Fibroblast of skin of left quadriceps (primary cell): Measurements from ENCODE around the gene PSMC5.
"Not testable (repeated sequence)": the region's sequence is repeated elsewhere in the genome, so short reads cannot be mapped to it uniquely, and the experiment has no call there.

Source experiments
- DNase-seq, 2 experiments: peaks; one replicate each; pipeline ENCODE4 v3.0.0-alpha.2; 2013; ENCODE audit warnings: low read depth in 2 of 2

The PSMC5 gene

GRCh38 chr17:63870292-63870665 is 43.0 kb downstream of the PSMC5 start:
- not testable (repeated sequence) for DNase-seq

GRCh38 chr17:63871646-63872365 is 44.6 kb downstream of the PSMC5 start:
- DNase-seq = not testable (repeated sequence)

- not testable (repeated sequence) for DNase-seq
Observed at GRCh38 chr17:63873577-63873976, 46.3 kb downstream of the PSMC5 start, which contains the start of gene CSH2. Gene CSH2, minus strand, starts transcription at chr17:63873677. Its CDS starts 63 bp downstream, at chr17:63873614.

DNA sequence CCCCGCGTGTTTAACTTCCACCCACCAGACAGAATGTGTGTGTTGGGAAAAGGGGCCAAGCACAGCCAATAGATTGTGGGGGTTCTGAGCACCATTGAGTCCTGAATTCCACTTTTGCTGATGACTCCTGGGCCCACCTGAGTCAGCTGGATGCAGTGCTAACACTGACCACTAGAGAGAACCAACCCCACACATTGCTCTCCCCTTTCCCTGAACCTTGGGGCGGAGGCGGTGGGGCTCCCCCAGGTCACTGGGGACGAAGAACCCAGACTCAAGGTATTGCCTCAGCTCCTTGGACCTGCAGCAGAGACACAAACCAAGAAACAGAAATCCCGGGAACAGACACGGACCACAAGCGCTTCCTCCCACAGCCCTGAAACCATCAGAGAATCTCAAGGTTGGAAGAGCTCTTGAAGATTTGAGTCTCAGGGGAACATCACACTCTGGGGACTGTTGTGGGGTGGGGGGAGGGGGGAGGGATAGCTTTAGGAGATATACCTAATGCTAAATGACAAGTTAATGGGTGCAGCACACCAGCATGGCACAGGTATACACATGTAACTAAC is 46.9 kb downstream of the PSMC5 start:
- not testable (repeated sequence) for DNase-seq

DNA sequence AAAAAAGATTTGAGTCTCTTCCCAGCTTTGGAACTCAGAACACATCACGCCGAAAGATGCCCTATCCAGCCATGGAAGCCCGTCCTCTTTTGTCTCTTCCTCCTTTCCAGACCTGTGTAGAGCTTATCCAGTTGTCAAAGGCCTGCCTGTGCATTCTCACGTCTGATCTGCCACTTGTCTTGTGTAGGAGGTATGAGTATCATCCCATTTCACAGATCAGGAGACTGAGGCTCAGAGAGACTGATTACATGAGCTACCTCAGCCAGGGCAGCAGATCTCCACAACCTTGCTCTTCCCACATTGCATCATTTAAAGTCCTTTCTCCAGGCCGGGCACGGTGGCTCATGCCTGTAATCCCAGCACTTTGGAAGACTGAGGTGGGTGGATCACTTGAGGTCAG is 47.5 kb downstream of the PSMC5 start:
- DNase-seq = not testable (repeated sequence)

DNA sequence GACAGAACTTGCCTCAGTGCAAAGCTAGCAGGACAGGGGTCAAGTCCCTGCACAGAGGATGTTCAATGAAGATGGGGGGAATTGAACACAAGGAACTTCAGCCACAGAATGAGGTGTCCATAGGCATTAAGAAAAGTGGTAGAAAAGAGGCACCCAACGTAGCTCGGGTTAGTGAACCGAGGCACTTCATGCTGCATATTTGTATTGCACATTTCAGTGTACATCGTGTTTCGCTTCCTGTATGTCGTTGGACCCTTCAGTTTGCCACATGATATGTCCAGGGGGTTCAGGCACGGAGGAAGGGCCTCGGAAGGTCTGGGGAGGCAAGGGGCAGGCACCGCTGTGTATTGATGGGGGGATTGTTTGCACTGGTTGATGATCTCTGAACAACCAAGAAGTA is 51.2 kb downstream of the PSMC5 start:
- DNase-seq = not testable (repeated sequence)

GRCh38 chr17:63880706-63881105 is 53.5 kb downstream of the PSMC5 start:
- no peak for DNase-seq

DNA sequence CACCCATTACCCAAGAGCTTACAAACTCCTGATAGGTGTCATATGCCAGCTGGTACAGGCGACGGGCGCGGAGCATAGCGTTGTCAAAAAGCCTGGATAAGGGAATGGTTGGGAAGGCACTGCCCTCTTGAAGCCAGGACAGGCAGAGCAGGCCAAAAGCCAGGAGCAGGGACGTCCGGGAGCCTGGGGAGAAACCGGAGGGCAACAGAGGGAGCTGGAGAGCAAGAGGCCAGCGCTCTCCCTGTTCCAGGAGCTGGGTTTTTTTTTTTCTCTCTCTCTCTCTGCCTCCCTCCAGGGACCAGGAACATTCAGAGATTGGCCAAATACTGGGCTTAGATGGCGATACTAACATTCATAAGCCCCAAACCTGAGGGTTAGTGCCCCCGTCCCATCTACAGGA is 54.1 kb downstream of the PSMC5 start:
- not testable (repeated sequence) for DNase-seq
